Mesenteric fat pad (tissue), 1 donor: Measurements from ENCODE around the gene DUSP6. TPM values are rescaled to one million over a fixed set of nuclear protein-coding genes. Genes with fewer than 3 reads are reported as not detected.

Source experiments
- DNase-seq: peaks from one replicate; pipeline ENCODE4 v3.0.0-alpha.2; 2020; ENCODE audit warnings: low spot score
- long read RNA-seq: library from polyadenylated mRNA; unstranded; transcript quantifications from one replicate; pipeline ENCODE4 v2.0.0, GENCODE V29; 2020
- total RNA-seq: library from RNA; stranded (reverse); fragmentation: NEBNext Ultra II Directional; extraction: Animal tissue kit (Norgen Biotek cat#: 25700); gene quantifications from one replicate; pipeline ENCODE4 v1.2.1, GENCODE V29; 2021
- donor health status: DM: yes; HTN: yes; CAD: no.

DUSP6 gene
- 153 TPM for total RNA-seq
- long read RNA-seq, full-length matches to known transcripts = 341 of 366 reads
- long read RNA-seq, partial matches to known transcripts = 4 of 366 reads
- long read RNA-seq, other reads (novel, unspliced or antisense) = 21 of 366 reads

- peak; percentile 96 for DNase-seq
Observed at GRCh38 chr12:89352492-89353187, at the start of gene DUSP6. DUSP6 (minus strand) TSS chr12:89352501; CDS start chr12:89352039, 462 bp downstream.

GRCh38 chr12:89401433-89402058 lies 49.2 kb upstream of the DUSP6 start:
- no peak for DNase-seq

- DNase-seq = no peak
Observed at GRCh38 chr12:89400415-89400814, 48.1 kb upstream of the DUSP6 start.

- no peak for DNase-seq
Observed at GRCh38 chr12:89395712-89396111, 43.4 kb upstream of the DUSP6 start.

- DNase-seq = no peak
Observed at GRCh38 chr12:89393551-89394121, 41.3 kb upstream of the DUSP6 start.

GRCh38 chr12:89392391-89392790 lies 40.1 kb upstream of the DUSP6 start:
- DNase-seq = no peak

GRCh38 chr12:89391726-89392336 lies 39.5 kb upstream of the DUSP6 start:
- DNase-seq = no peak

GRCh38 chr12:89390802-89391673 lies 38.7 kb upstream of the DUSP6 start:
- no peak for DNase-seq

GRCh38 chr12:89389755-89390661 lies 37.7 kb upstream of the DUSP6 start:
- DNase-seq = no peak

- DNase-seq = no peak
Observed at GRCh38 chr12:89386138-89386537, 33.8 kb upstream of the DUSP6 start.

- DNase-seq = no peak
Observed at GRCh38 chr12:89384807-89385206, 32.5 kb upstream of the DUSP6 start.

- no peak for DNase-seq
Observed at GRCh38 chr12:89384050-89384758, 31.9 kb upstream of the DUSP6 start.

- DNase-seq = no peak
Observed at GRCh38 chr12:89383235-89384049, 31.1 kb upstream of the DUSP6 start.

GRCh38 chr12:89382328-89382727 lies 30.0 kb upstream of the DUSP6 start:
- no peak for DNase-seq

- DNase-seq = no peak
Observed at GRCh38 chr12:89379839-89380467, 27.7 kb upstream of the DUSP6 start.

- no peak for DNase-seq
Observed at GRCh38 chr12:89379148-89379838, 27.0 kb upstream of the DUSP6 start.

- DNase-seq = no peak
Observed at GRCh38 chr12:89376844-89377243, 24.5 kb upstream of the DUSP6 start.
